Activated naive CD4-positive, alpha-beta T cell (primary cell): ENCODE measurements around the gene DCC.

Experiments used
- DNase-seq, 4 experiments: peaks; one replicate each; lab custom pipeline; 2025; lab: John Stamatoyannopoulos, UW

The DCC gene

GRCh38 chr18:52496426-52496825 lies 156.4 kb downstream of the DCC start:
- no peak for DNase-seq

- no peak for DNase-seq
These were observed 159.0 kb downstream of the DCC start for GRCh38 chr18:52499016-52499415.

GRCh38 chr18:52499644-52500043 lies 159.6 kb downstream of the DCC start:
- DNase-seq, result no peak

DNA sequence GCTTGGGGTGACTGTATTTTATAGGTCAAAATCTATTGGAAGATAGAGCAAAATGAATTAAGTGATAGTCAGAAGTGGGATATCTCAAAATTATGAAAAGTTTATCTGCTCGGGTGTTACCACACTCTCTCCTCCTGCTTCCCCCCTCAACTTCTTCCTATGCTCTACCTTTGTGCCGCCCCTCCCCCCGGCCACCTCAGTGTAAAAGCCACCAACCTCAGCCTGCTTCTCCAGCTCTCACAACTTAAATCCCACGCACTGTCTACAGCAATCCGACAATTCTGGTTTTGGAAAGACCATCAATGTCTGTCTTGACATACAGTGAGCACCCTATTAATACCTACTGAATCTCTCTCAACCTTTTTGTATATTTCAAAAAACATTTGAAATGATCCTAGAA lies 164.6 kb downstream of the DCC start:
- no peak for DNase-seq

DNA sequence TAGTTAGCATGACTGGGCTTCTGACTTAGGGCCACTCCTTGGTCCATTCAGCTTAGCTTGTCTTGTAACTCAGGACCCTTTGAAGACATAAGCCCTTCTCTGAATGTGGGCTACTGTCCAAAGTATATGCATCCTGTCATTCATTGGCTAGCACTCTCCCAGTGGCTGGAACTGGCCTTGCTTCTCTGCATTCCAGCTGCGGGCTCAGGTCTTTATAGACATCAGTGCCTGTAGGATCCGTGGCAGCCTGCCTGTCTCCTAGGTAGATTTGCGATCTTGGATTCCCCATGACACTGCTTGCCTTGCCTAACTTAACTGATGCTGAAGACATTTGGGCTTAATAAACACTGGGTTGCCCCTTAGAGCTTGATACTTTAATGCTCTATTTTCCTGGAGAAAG lies 170.1 kb downstream of the DCC start:
- DNase-seq, result no peak

DNA sequence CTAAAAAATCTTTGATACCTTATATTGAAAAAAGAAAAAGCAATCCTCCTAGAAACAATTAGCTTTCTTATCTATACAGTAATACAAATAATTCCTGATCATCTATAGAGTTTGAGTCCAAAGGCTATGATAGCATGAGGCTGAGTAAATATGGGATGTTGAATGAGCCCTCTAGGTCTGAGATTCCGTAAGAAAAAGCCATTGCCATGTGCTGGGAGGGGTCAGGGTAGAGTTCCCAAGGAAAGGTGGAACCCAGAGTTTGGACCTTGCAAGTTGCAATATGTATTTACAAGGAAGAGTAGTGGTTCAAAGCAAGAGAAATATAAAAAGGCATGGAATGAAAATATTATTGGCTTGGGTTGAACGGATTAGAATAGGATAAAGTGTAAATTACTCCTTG lies 178.1 kb downstream of the DCC start:
- no peak for DNase-seq

- no peak for DNase-seq
These were observed 179.0 kb downstream of the DCC start for GRCh38 chr18:52519021-52519420.

DNA sequence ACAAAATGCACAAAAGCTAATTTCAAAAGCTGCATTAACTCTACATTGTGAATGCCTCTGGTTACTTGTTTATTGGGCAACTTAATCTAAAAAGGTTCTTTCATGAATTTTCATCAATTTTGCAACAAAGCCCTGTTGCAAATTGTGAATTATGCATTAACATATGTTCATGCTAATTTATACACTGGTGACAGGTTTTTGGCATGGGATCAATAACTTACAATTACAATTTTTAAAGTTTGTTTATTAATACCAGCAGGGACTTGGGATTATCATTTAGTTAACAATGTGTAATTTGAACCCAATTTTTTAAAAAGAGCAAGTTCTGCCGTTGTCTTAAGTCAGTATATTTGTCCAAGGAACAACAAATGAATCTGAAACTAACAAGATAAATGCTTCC lies 183.6 kb downstream of the DCC start:
- no peak for DNase-seq

DNA sequence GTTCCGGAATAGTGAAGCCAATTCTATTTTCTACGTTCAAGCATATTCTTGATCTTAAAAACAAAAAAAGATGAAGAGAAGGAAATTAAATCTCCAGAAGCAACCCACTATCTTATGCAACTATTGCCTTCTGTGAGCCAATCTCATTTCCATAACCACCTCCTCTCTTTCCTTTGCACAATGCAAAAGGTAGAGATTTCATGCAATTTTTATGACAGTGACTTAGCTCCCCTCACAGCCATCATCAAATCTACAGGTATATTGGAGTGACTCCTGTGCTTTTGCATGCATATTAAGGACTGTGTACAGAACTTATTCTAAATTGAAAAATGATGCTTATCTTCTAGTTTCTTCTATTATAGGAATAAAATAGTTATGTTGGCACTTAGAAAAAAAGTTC lies 191.8 kb downstream of the DCC start:
- DNase-seq, result no peak

GRCh38 chr18:52536039-52536438 lies 196.0 kb downstream of the DCC start:
- no peak for DNase-seq

DNA sequence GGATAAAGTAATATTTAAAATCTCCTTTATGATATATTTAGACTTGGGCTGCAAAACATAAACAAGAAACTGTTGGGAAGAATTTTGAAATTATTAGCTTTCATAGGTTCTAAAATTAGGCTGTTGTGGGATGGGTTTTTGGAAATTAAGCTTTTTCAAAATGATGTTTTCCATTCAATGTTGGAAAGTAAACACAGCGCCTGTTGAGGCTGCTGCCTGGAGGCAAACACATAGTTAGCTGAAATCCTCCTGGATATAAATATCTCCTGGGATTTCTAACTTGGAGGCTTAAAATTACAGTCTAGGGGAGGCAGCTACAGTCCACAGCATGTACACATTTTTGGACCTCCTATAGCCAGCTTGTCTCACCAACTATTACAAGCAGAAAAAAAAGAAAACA lies 197.3 kb downstream of the DCC start:
- no peak for DNase-seq

- no peak for DNase-seq
These were observed 201.1 kb downstream of the DCC start for GRCh38 chr18:52541056-52541455.

- no peak for DNase-seq
These were observed 204.1 kb downstream of the DCC start for GRCh38 chr18:52544086-52544485.

DNA sequence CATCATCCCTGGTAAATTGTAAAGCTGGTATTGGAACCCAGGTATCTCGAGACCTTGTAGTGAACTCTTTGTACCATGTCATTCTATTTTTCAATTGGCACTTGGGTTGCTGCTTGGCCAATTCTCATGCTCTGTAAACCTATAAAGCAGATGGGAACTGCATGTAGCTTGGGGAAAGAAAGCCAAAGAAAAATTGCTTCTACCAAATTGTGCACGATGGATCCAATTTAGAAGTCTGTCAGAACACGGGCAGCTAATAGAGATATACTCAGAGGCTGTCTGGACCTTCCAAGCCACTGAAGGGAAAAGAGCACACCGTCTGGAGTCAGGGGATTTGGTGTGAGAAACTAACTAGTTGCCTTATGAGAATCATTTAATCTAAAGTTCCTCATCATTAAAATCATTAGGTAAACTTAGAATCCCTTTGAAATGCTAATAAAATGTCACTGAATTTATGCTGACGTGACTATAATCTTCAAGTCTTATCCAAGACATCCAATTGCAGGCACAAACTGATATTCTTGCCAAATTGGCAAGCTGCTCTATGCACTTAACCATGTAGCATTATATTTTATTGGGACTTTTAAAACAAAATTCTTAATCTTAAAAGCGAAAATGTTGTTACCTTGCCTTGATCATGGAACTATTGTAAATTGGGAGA lies 206.8 kb downstream of the DCC start:
- DNase-seq, result no peak

GRCh38 chr18:52553441-52553840 lies 213.4 kb downstream of the DCC start:
- no peak for DNase-seq

DNA sequence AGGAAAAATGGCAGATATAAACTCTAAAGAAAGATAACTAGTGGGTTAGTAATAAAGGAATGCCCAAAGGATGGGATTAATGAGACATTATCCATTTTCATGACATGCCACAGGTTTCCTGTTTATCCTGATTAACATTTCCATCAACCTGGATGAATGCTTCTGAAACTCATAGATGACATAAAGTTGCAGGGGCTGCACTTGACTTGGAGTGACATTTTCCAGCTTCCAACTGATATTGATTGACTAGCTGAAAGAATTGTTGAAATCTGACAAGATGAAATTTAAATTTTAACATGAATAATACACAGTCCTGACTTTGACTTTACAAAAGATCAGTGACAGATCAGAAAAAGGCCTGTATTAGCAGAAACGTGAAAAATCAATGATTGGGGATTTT lies 214.2 kb downstream of the DCC start:
- no peak for DNase-seq

GRCh38 chr18:52567360-52567759 lies 227.4 kb downstream of the DCC start:
- DNase-seq, result no peak

GRCh38 chr18:52569492-52569891 lies 229.5 kb downstream of the DCC start:
- DNase-seq, result no peak

- DNase-seq, result no peak
These were observed 231.0 kb downstream of the DCC start for GRCh38 chr18:52570975-52571374.

DNA sequence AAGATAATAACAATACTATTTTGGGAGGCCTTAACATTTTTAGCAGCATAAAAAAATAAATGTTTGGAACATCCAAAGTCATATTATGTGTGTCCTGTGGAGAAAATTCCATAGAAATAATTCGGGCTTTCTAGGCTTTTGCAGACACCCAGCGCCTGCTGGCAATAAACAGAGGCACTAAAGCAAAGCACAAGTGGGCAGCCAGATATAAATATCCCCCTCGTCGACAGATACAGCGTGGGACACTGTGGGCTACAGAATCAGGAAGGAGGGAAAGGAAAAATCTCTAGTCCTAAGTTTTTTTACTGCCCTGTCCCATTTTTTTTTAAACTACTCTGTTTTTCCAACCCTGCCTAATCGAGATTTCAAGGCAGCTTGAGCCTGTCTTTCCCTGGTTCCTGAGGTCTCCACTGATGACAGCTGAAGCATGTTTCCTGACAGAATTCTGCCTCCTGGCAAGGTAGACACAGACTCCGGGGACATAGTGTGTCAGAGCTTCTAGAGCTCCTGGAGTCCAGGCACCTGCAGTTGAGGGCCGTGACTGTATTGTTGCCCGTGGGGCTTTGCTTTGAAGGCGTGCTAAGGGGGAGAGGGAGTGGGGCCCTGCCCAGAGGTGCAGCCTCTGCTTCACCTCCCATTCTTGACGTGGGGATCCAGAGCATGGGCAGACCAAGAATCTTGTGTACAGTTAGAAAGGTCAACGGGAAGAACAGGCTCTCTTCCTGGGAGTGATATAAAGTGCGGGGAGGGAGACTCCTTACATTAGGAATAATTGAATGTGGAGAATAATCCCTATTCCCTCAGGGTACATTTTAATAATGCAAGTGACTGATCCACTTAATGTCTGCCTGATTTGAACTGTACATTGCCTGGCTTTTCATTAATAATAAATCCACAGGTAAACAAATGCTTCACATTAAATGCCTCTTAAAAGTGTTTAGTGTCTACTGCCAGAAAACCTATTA lies 232.3 kb downstream of the DCC start:
- no peak for DNase-seq

DNA sequence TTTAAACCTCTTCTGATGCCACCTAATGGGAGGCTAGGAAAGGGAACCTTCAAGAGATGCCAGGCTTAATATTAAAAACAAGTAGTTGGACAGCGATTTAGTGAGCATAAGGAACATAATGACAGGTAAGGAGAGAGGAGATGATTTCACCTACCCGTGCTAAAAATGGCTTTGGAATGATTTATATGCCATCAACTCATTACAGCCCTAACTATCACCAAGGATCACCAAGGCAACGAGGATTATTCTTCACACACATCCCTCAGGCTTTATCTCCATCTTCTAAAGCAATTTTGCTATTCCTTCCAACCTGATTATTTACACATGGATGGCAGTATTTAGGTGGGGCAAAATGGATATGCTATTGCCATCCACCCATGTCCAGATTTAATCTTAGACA lies 237.8 kb downstream of the DCC start:
- DNase-seq, result no peak

DNA sequence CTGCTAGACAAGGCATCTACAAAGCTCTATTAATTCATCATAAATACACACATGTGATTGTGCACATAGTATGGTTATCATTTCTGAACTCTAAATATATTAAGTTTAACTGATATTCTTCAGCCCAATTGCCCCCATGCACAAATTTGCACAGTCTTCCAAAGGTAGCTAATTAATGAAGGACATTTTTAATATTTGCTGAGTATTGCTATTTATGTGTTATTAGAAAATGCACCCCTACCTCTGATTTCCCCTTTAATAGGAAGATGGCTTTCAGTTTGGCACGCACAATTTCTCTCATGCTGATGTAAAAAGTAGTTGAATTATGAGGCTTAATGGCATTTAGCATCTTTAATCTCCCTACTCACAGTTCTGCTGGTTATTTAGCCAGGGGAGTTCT lies 242.1 kb downstream of the DCC start:
- DNase-seq, result no peak

DNA sequence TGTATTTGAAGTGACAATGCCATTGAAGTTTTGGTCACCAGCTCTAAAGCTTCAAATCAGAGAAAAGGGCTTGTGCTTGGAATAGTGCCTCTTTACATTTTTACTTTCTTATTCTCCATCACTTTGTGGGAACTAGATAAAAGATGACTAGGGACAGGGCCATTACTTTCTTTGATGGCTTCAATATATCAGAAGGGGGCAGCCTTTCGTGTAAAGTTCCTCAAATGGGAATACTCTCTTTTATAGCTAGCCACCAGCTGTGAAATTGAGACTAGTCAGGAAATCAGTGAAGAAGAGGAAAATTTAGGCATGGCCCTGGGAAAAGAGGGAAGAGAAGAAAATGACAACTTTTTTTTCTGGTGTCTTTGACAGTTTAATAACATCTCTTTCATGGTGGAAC lies 242.5 kb downstream of the DCC start:
- DNase-seq, result no peak

- no peak for DNase-seq
These were observed 248.9 kb downstream of the DCC start for GRCh38 chr18:52588931-52589330.
